GM21619 (cell line): ENCODE results near the gene LAMB4.

ENCODE experiments used
- ATAC-seq: cut with Tn5 transposase; IDR thresholded peaks from one replicate; pipeline ENCODE4 v1.9.1; 2021; ENCODE audit not compliant: unreplicated experiment

Gene LAMB4

GRCh38 chr7:108016841-108017775 lies 113.1 kb downstream of the LAMB4 start:
- ATAC-seq, result no peak

DNA sequence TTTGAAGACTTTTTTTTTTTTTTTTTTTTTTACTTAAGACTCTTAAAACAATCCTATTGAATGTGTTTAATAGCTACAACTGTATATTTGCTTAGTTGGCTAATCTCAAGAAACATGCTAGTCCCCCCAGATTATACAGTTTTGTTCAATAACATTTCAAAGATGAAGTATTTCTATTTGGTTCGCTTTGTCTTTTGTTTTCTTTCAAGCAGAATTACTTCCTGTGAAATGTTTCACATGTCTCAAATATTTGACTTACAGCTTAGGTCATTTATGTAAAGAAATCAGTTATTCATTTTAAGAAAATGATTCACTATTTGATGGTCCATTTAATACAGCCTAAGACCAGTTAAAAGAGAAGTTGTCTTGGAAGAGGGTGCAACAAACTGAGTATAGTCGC lies 114.4 kb downstream of the LAMB4 start:
- no peak for ATAC-seq

GRCh38 chr7:108014747-108015682 lies 115.1 kb downstream of the LAMB4 start:
- no peak for ATAC-seq

GRCh38 chr7:108014215-108014614 lies 115.9 kb downstream of the LAMB4 start:
- no peak for ATAC-seq

DNA sequence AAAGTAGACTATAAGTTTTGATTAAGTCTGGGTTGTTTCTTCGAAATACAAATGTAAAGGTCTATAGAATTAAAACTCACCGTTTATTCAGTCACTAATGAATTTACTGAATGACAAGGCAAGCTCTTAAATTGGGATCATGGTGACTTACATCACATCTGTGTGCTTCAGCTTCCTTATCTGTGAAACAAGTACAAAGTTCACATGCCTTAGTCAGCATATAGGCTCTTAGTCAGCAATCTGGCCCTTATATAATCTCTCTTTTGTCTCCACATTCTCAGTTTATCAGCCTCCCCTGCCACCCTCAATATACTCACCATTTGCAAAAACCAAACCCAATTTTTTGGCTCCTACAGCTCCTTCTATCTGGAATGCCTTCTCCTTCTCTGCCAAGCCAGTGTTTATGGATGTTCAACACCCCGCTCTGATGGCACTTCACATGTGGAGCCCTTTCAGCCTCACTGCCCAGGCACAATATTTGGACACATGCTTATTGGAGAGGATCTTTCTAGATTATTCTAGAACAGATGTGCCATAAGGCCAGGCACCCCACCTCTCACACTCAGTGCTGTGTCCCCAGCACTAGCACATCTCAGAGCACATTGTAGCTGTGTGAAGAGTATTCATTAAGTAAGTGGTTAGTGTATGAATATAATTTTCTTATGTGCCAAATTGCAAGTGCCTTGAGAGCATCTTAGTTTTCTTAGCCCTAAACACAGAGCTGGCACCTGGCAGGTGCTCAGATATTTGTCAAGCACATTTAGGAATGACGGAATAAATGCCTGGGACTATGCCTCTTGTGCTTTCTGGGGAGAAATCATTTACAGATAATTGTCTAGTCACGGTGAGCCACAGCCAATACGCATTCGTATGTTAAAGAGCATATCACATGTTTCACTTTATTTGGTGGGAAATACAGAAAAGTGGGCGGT lies 117.4 kb downstream of the LAMB4 start:
- no peak for ATAC-seq

- no peak for ATAC-seq
These were observed 119.8 kb downstream of the LAMB4 start for GRCh38 chr7:108010377-108010776.

DNA sequence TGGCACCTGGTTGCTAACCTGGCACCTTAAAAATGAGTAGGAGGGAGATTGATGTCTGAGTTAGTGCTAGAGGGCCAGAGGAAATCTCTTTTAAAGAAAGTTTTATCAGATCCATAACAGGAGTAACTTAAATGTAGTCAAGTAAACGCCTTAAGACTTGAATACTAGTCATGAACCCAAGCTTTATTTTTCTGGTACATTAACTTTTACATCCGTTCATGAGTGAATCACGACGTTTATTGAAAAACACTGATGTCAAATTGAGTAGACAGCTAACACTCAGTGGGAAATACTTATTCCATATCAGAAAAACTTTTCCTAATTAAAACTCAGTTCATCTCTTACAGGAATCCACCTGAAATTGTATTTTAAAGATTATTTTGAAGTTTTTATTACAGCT lies 120.3 kb downstream of the LAMB4 start:
- no peak for ATAC-seq

GRCh38 chr7:108008827-108009226 lies 121.3 kb downstream of the LAMB4 start:
- no peak for ATAC-seq

DNA sequence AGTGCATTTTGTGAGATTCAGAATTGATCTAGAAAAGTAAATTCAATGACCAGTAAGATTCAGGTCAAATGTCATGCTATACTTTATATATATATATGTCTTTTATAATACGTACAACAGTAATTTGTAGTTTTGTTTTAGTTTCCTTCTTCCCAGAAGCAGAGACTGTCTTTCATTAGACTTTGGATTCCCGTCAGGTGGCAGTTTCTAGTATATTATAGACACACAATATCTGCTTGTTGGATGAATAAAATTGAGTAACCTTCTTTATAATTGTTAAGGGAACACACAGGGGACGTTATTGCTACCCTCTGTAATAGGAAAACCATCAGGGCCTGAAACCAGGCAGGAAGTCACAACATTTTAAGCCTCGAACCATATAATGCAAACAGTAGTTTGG lies 121.9 kb downstream of the LAMB4 start:
- no peak for ATAC-seq

GRCh38 chr7:108007762-108008161 lies 122.4 kb downstream of the LAMB4 start:
- ATAC-seq, result no peak

- ATAC-seq, result no peak
These were observed 122.9 kb downstream of the LAMB4 start for GRCh38 chr7:108007261-108007660.

GRCh38 chr7:108004220-108005142 lies 125.7 kb downstream of the LAMB4 start:
- ATAC-seq, result peak; percentile 76

- ATAC-seq, result no peak
These were observed 126.6 kb downstream of the LAMB4 start for GRCh38 chr7:108003599-108003935.

- no peak for ATAC-seq
These were observed 127.2 kb downstream of the LAMB4 start, which contains the start of gene LAMB1 for GRCh38 chr7:108002726-108003598. Gene LAMB1 (minus strand): TSS chr7:108003161. CDS start chr7:108002885, 276 bp downstream.

- ATAC-seq, result no peak
These were observed 128.1 kb downstream of the LAMB4 start for GRCh38 chr7:108001764-108002725.

- ATAC-seq, result no peak
These were observed 129.0 kb downstream of the LAMB4 start for GRCh38 chr7:108000875-108001763.
